IPS DF 19.7 (cell line): Measurements from ENCODE around the gene EFCAB14.
"Not testable (repeated sequence)": the region's sequence is repeated elsewhere in the genome, so short reads cannot be mapped to it uniquely, and the experiment has no call there.

Experiments
- DNase-seq: peaks from one replicate; pipeline ENCODE4 v3.0.0-alpha.2; 2013; ENCODE audit warnings: low read depth, low spot score

The EFCAB14 gene

GRCh38 chr1:46723901-46724300 is 5.0 kb upstream of the EFCAB14 start:
- no peak for DNase-seq

- DNase-seq, result no peak
Observed at GRCh38 chr1:46721686-46722205, 2.8 kb upstream of the EFCAB14 start.

GRCh38 chr1:46721204-46721603 is 2.3 kb upstream of the EFCAB14 start:
- no peak for DNase-seq

- DNase-seq, result not testable (repeated sequence)
Observed at GRCh38 chr1:46720319-46720718, 1.4 kb upstream of the EFCAB14 start.

- DNase-seq, result no peak
Observed at GRCh38 chr1:46719689-46720088, 775 bp upstream of the EFCAB14 start.

- DNase-seq, result no peak
Observed at GRCh38 chr1:46718340-46718726, 581 bp downstream of the EFCAB14 start.

- DNase-seq, result no peak
Observed at GRCh38 chr1:46717654-46718053, 1.3 kb downstream of the EFCAB14 start.

GRCh38 chr1:46714976-46715375 is 3.9 kb downstream of the EFCAB14 start:
- DNase-seq, result no peak

GRCh38 chr1:46708121-46708520 is 10.8 kb downstream of the EFCAB14 start:
- no peak for DNase-seq

GRCh38 chr1:46705408-46705807 is 13.5 kb downstream of the EFCAB14 start:
- DNase-seq, result no peak

- no peak for DNase-seq
Observed at GRCh38 chr1:46703927-46704641, 14.8 kb downstream of the EFCAB14 start.

GRCh38 chr1:46699666-46700065 is 19.2 kb downstream of the EFCAB14 start:
- no peak for DNase-seq

GRCh38 chr1:46697053-46697452 is 21.9 kb downstream of the EFCAB14 start:
- DNase-seq, result no peak

- not testable (repeated sequence) for DNase-seq
Observed at GRCh38 chr1:46694676-46695075, 24.2 kb downstream of the EFCAB14 start.

GRCh38 chr1:46692811-46693770 is 25.8 kb downstream of the EFCAB14 start:
- DNase-seq, result no peak

- no peak for DNase-seq
Observed at GRCh38 chr1:46691997-46692790, 26.7 kb downstream of the EFCAB14 start.

GRCh38 chr1:46690931-46691421 is 27.9 kb downstream of the EFCAB14 start:
- no peak for DNase-seq

- no peak for DNase-seq
Observed at GRCh38 chr1:46689897-46690296, 29.0 kb downstream of the EFCAB14 start.

GRCh38 chr1:46689356-46689755 is 29.6 kb downstream of the EFCAB14 start:
- no peak for DNase-seq

- no peak for DNase-seq
Observed at GRCh38 chr1:46687921-46688509, 30.9 kb downstream of the EFCAB14 start.

- DNase-seq, result no peak
Observed at GRCh38 chr1:46687093-46687659, 31.7 kb downstream of the EFCAB14 start.
